ENCODE results near the gene DEXI.
A peak's percentile ranks its signal among the peaks of the same experiment; 100 is the strongest.

DNA sequence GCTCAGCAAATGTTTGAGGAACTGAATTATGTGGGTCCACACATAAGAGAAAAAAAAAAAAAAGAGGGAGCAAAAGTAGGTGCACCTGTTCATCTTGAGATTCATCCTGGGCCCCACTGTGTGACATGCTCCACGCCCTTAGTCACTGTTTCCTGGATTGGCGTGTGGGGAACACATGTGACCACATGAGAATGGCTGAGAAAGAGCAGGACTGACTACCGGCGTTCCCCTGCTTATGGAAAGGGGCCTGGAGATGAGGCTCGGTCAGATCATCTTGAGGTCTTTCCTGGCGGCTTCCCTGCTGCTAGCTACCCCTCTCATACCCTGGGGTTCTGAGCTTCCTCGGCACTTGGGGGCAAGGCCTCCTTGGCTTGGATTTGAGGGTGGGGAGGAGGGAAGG, 3.9 kb downstream of the DEXI start:
- TF ChIP-seq, protein P1, sequence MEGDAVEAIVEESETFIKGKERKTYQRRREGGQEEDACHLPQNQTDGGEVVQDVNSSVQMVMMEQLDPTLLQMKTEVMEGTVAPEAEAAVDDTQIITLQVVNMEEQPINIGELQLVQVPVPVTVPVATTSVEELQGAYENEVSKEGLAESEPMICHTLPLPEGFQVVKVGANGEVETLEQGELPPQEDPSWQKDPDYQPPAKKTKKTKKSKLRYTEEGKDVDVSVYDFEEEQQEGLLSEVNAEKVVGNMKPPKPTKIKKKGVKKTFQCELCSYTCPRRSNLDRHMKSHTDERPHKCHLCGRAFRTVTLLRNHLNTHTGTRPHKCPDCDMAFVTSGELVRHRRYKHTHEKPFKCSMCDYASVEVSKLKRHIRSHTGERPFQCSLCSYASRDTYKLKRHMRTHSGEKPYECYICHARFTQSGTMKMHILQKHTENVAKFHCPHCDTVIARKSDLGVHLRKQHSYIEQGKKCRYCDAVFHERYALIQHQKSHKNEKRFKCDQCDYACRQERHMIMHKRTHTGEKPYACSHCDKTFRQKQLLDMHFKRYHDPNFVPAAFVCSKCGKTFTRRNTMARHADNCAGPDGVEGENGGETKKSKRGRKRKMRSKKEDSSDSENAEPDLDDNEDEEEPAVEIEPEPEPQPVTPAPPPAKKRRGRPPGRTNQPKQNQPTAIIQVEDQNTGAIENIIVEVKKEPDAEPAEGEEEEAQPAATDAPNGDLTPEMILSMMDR (IDR thresholded peaks at IDR 0.05): no peak
- TF ChIP-seq POLR2A (IDR thresholded peaks at IDR 0.05) (no peak), POLR2AphosphoS5 (IDR thresholded peaks at IDR 0.05) (peak in 1 of 3 donors; percentile 4)
